ENCODE results near the gene LNPEP. TPM values are rescaled to one million over a fixed set of nuclear protein-coding genes. Genes with fewer than 3 reads are reported as not detected.

LNPEP gene
- total RNA-seq, 1 experiment from 2014 or later = 18.8 TPM

DNA sequence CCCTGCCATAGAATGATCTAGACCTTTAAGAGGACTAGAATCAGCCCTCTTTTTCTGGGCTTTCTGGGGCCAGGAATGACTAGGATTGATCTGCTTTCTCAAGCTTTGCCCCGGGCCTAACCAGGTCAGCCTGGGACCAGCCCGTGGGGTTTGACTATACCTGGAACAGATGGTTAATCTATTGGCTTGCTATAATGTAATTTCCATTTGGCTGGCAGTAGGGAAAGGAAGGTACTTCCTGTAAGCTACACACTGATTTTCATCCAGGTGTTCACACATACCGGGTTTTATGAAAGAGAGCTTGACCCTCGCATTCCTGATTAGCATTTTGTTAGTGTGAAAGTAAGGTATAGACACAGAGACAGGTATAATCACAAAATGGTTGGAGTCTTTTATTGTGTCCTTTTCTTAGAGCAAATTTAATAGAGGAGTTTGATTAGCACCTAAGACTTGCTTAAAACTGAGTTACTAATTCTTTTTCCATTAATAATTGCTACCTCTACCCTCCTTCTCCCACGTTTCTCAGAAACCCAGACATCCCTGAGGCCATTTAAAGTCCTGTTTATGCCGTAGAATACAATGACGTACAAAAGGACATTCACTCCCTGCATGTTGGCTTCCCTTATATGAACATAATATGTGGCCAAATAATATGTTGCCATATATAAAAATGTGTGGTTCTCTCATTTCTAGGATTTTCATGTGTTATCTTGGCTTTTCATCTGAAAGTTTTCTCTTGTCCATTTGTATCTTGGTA, 17.3 kb downstream of the LNPEP start:
- intact Hi-C loops (cut with micrococcal nuclease; ENCODE audit: unreplicated experiment) = no loop called here
- Histone ChIP-seq H3K4me2 (no peak overlapping the region), H3K79me2 (ENCODE audit: low read depth) (peaks cover 32% of the 10 kb centered on the region), H3K9me2 (ENCODE audit: insufficient read depth) (no peaks in the 10 kb centered on the region), H3K27me3 (ENCODE audit: insufficient read depth, low read depth) (no peaks in the 10 kb centered on the region), H3F3A (ENCODE audit: insufficient read depth, low read depth) (no peaks in the 10 kb centered on the region), H3K4me1 (replicated peaks; ENCODE audit: insufficient read depth) (no peaks in the 10 kb centered on the region), H3K9me3 (ENCODE audit: insufficient read depth, low read depth) (no peaks in the 10 kb centered on the region; the same call in 1 of the 2 replicates), H3K4me3 (no peak overlapping the region), H2AFZ (no peak overlapping the region), H3K27ac (no peak overlapping the region), H4K20me1 (ENCODE audit: insufficient read depth) (no peaks in the 10 kb centered on the region; the same call in 1 of the 2 replicates), H3K36me3 (ENCODE audit: low read depth) (no peaks in the 10 kb centered on the region)
- no TSS peak for BruUV-seq (replicated peaks)
- no peak for DNase-seq
- POLR2A ChIA-PET (ENCODE audit: unreplicated experiment) = interaction anchor here (0.5 kb wide), 1 partner anchor 39 kb away, joined by 4 read pairs; no protein-coding TSS in a partner anchor
- no peak for TF ChIP-seq EZH2 (IDR thresholded peaks at IDR 0.05; ENCODE audit: low read depth)
- TF ChIP-seq, protein P1, sequence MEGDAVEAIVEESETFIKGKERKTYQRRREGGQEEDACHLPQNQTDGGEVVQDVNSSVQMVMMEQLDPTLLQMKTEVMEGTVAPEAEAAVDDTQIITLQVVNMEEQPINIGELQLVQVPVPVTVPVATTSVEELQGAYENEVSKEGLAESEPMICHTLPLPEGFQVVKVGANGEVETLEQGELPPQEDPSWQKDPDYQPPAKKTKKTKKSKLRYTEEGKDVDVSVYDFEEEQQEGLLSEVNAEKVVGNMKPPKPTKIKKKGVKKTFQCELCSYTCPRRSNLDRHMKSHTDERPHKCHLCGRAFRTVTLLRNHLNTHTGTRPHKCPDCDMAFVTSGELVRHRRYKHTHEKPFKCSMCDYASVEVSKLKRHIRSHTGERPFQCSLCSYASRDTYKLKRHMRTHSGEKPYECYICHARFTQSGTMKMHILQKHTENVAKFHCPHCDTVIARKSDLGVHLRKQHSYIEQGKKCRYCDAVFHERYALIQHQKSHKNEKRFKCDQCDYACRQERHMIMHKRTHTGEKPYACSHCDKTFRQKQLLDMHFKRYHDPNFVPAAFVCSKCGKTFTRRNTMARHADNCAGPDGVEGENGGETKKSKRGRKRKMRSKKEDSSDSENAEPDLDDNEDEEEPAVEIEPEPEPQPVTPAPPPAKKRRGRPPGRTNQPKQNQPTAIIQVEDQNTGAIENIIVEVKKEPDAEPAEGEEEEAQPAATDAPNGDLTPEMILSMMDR (conservative IDR thresholded peaks at IDR 0.05) = no peak
- CTCF ChIA-PET = no interaction called here

DNA sequence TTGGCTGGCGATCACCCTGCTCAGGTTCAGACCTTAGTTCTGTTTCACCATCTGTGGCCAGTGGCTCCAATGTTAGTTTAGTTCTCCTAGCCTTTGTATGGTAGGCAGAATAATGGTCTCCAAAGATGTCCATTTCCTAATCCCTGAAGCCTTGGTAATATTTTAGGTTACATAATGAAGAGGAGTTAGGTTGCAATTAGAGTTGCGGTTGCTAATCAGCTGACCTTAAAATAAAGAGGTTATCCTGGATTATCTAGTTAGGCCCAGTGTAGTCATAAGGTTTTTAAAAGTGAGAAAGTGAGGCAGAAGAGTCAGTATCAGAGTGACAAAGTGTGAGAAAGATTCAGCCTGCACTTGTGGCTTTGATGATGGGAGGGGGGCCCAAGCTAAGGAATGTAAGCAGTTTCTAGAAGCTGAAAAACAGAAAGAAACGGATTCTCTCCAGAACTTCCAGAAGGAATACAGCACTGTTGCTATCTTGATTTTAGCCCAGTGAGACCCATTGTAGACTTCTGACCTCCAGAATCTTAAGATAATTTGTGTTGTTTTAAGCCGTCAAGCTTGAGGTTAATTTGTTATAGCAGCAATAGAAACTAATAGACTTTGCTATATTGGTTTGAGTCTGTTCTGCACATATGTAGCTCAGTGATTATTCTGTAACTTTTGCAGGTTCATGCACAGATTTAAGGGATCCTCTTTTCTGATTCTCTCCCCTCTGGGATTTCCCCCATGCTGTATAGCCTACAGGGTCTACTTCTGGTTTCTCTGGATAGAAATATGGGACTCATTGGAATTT, 21.6 kb downstream of the LNPEP start:
- H3K27ac ChIP-seq = no peak overlapping the region
- no peaks in the 10 kb centered on the region for H3K36me3 ChIP-seq (ENCODE audit: low read depth)
- no peaks in the 10 kb centered on the region; the same call in 1 of the 2 replicates for H4K20me1 ChIP-seq (ENCODE audit: insufficient read depth)
- BruUV-seq (replicated peaks) = no TSS peak
- H3K27me3 ChIP-seq (ENCODE audit: insufficient read depth, low read depth) = no peaks in the 10 kb centered on the region
- no peak overlapping the region for H3K4me3 ChIP-seq
- peaks cover 18% of the 10 kb centered on the region for H3K79me2 ChIP-seq (ENCODE audit: low read depth)
- intact Hi-C loops (cut with micrococcal nuclease; ENCODE audit: unreplicated experiment) = no loop called here
- no peak for TF ChIP-seq EZH2 (IDR thresholded peaks at IDR 0.05; ENCODE audit: low read depth)
- TF ChIP-seq, protein P1 (conservative IDR thresholded peaks at IDR 0.05) = no peak
- H3F3A ChIP-seq (ENCODE audit: insufficient read depth, low read depth) = no peaks in the 10 kb centered on the region
- no peak overlapping the region for H3K4me2 ChIP-seq
- DNase-seq = no peak
- ChIA-PET CTCF (no interaction called here), POLR2A (ENCODE audit: unreplicated experiment) (no interaction called here)
- H3K9me2 ChIP-seq (ENCODE audit: insufficient read depth) = no peaks in the 10 kb centered on the region
- no peak overlapping the region for H2AFZ ChIP-seq
- no peaks in the 10 kb centered on the region; the same call in 1 of the 2 replicates for H3K9me3 ChIP-seq (ENCODE audit: insufficient read depth, low read depth)
- no peaks in the 10 kb centered on the region for H3K4me1 ChIP-seq (replicated peaks; ENCODE audit: insufficient read depth)

DNA sequence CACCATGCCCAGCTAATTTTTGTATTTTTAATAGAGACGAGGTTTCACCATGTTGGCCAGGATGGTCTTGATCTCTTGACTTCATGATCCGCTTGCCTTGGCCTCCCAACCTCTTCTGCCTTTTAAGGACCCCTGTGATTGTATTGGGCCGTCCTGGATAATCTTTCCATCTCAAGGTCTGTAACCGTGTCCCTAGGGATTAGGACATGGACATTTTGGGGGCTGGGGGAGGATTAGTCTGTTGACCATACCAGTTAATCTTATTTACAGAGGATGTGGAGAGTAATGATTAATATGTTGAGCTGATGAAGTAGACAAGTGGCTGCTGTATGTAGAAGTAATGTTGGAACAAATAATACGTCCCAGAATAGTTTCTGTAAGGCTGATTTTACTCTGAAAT, 23.1 kb downstream of the LNPEP start:
- no peaks in the 10 kb centered on the region; the same call in 1 of the 2 replicates for H4K20me1 ChIP-seq (ENCODE audit: insufficient read depth)
- H3K4me3 ChIP-seq = no peak overlapping the region
- H3K4me2 ChIP-seq = no peak overlapping the region
- ChIA-PET CTCF (no interaction called here), POLR2A (ENCODE audit: unreplicated experiment) (no interaction called here)
- no peaks in the 10 kb centered on the region for H3K4me1 ChIP-seq (replicated peaks; ENCODE audit: insufficient read depth)
- H2AFZ ChIP-seq = no peak overlapping the region
- DNase-seq = no peak
- no peak overlapping the region for H3K27ac ChIP-seq
- 0 out of 2 replicates have a peak, but pooled peaks cover 6% of the 10 kb centered on the region for H3K9me2 ChIP-seq (ENCODE audit: insufficient read depth)
- peaks cover 12% of the 10 kb centered on the region; the same call in 1 of the 2 replicates for H3K79me2 ChIP-seq (ENCODE audit: low read depth)
- H3K27me3 ChIP-seq (ENCODE audit: insufficient read depth, low read depth) = no peaks in the 10 kb centered on the region
- H3K36me3 ChIP-seq (ENCODE audit: low read depth) = no peaks in the 10 kb centered on the region
- no peaks in the 10 kb centered on the region for H3F3A ChIP-seq (ENCODE audit: insufficient read depth, low read depth)
- intact Hi-C loops (cut with micrococcal nuclease; ENCODE audit: unreplicated experiment) = no loop called here
- no peak for TF ChIP-seq EZH2 (IDR thresholded peaks at IDR 0.05; ENCODE audit: low read depth)
- TF ChIP-seq, protein P1 (conservative IDR thresholded peaks at IDR 0.05) = no peak
- H3K9me3 ChIP-seq (ENCODE audit: insufficient read depth, low read depth) = no peaks in the 10 kb centered on the region; the same call in 1 of the 2 replicates
- no TSS peak for BruUV-seq (replicated peaks)
